ENCODE results near the gene SNX9.

Gene SNX9

DNA sequence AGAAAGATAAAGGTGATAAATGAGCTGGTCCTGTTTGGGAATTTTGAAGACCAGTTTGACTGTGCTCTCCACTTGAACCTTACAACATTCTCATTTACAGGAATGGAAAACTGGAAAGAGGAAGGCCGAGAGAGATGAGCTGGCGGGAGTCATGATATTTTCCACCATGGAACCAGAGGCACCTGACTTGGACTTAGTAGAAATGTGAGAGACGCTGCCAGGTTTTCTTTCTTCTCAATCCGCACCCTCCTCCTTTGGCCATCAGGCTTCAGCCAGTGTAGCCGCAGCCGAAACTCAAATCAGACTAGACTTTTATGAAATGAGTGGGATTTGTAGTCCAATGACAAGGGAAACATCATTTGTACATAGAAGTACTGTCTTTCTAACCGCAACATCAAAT lies 104.0 kb downstream of the SNX9 start:
- no peak overlapping the region for H3K4me2 ChIP-seq (ENCODE audit: low read length)
- no peak overlapping the region for H2BK5ac ChIP-seq (ENCODE audit: low read depth, low read length, poor library complexity)
- H4K91ac ChIP-seq (ENCODE audit: low read depth, low read length) = no peak overlapping the region
- no peak overlapping the region for H2AK5ac ChIP-seq (ENCODE audit: low read length)
- WGBS (ENCODE audit: extremely low coverage, insufficient coverage, insufficient read length) = no CpG with 5 or more reads among the region's 7 CpGs
- H3K14ac ChIP-seq (ENCODE audit: low read length) = no peak overlapping the region
- no peaks in the 10 kb centered on the region for H3K27me3 ChIP-seq (ENCODE audit: insufficient read depth, low read length)
- H2BK12ac ChIP-seq (ENCODE audit: low read length) = no peak overlapping the region
- no peak overlapping the region for H3K4me3 ChIP-seq (ENCODE audit: low read depth, low read length)
- H4K12ac ChIP-seq (ENCODE audit: low read depth, low read length) = no peak overlapping the region
- H3K9ac ChIP-seq (ENCODE audit: low read length) = no peak overlapping the region
- no peaks in the 10 kb centered on the region for H3K79me2 ChIP-seq (ENCODE audit: control insufficient read depth, insufficient read depth, low read length, poor library complexity)
- H4K8ac ChIP-seq (ENCODE audit: low read depth, low read length) = no peak overlapping the region
- no peak overlapping the region for H3K18ac ChIP-seq (ENCODE audit: low read length)
- no peak overlapping the region for H3K27ac ChIP-seq (ENCODE audit: low read depth, low read length)
- H3K4ac ChIP-seq (ENCODE audit: low read depth, low read length) = no peak overlapping the region
- H3K23ac ChIP-seq (ENCODE audit: low read length) = no peak overlapping the region
- no peak for DNase-seq
- H3K9me3 ChIP-seq (ENCODE audit: insufficient read depth, low read depth, low read length) = no peaks in the 10 kb centered on the region
- no peaks in the 10 kb centered on the region for H3K79me1 ChIP-seq (ENCODE audit: low read length)
- no peak overlapping the region for H2BK120ac ChIP-seq (ENCODE audit: insufficient read depth, low read length, poor library complexity)
- peaks cover 11 to 33% of the 10 kb centered on the region in 2 experiments for H3K36me3 ChIP-seq (ENCODE audit: control insufficient read depth in 1 of 2, insufficient read depth in 2 of 2, low read length in 2 of 2)
- no peak overlapping the region for H2AFZ ChIP-seq (ENCODE audit: insufficient read depth, low read length, poor library complexity)
- H3K4me1 ChIP-seq (ENCODE audit: control insufficient read depth in 1 of 2, insufficient read depth in 2 of 2, low read length in 2 of 2) = no peaks in the 10 kb centered on the region

DNA sequence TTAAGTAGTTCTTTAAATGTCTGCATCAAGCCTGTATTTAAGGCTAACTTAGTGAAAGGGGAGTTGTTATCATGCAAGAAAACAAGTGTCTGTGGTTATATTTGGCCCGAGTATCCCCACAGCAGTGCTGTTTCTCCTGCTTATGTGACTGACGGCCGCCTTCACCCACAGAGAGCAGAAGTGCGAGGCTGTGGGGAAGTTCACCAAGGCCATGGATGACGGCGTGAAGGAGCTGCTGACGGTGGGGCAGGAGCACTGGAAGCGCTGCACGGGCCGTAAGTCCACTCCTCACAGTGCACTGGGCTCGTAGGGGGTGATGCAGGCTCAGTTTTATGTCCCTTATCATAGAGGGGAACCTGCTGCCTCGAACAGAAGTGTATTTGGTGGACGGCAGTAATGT lies 105.4 kb downstream of the SNX9 start:
- Histone ChIP-seq H3K14ac (ENCODE audit: low read length) (no peak overlapping the region), H3K4ac (ENCODE audit: low read depth, low read length) (no peak overlapping the region), H4K8ac (ENCODE audit: low read depth, low read length) (no peak overlapping the region), H4K12ac (ENCODE audit: low read depth, low read length) (no peak overlapping the region), H3K79me2 (ENCODE audit: control insufficient read depth, insufficient read depth, low read length, poor library complexity) (no peaks in the 10 kb centered on the region), H3K27me3 (ENCODE audit: insufficient read depth, low read length) (no peaks in the 10 kb centered on the region), H3K9me3 (ENCODE audit: insufficient read depth, low read depth, low read length) (no peaks in the 10 kb centered on the region), H4K91ac (ENCODE audit: low read depth, low read length) (no peak overlapping the region), H2AFZ (ENCODE audit: insufficient read depth, low read length, poor library complexity) (no peak overlapping the region), H2BK120ac (ENCODE audit: insufficient read depth, low read length, poor library complexity) (no peak overlapping the region), H3K18ac (ENCODE audit: low read length) (no peak overlapping the region), H2BK12ac (ENCODE audit: low read length) (no peak overlapping the region), H3K4me3 (ENCODE audit: low read depth, low read length) (no peak overlapping the region), H3K23ac (ENCODE audit: low read length) (no peak overlapping the region), H2AK5ac (ENCODE audit: low read length) (no peak overlapping the region), H3K36me3 (ENCODE audit: control insufficient read depth in 1 of 2, insufficient read depth in 2 of 2, low read length in 2 of 2) (peaks cover 20 to 42% of the 10 kb centered on the region in 2 experiments), H2BK5ac (ENCODE audit: low read depth, low read length, poor library complexity) (no peak overlapping the region), H3K79me1 (ENCODE audit: low read length) (no peaks in the 10 kb centered on the region), H3K27ac (ENCODE audit: low read depth, low read length) (no peak overlapping the region), H3K4me2 (ENCODE audit: low read length) (no peak overlapping the region), H3K4me1 (ENCODE audit: control insufficient read depth in 1 of 2, insufficient read depth in 2 of 2, low read length in 2 of 2) (no peaks in the 10 kb centered on the region), H3K9ac (ENCODE audit: low read length) (no peak overlapping the region)
- no peak for DNase-seq
- WGBS (ENCODE audit: extremely low coverage, insufficient coverage, insufficient read length) = no CpG with 5 or more reads among the region's 13 CpGs

DNA sequence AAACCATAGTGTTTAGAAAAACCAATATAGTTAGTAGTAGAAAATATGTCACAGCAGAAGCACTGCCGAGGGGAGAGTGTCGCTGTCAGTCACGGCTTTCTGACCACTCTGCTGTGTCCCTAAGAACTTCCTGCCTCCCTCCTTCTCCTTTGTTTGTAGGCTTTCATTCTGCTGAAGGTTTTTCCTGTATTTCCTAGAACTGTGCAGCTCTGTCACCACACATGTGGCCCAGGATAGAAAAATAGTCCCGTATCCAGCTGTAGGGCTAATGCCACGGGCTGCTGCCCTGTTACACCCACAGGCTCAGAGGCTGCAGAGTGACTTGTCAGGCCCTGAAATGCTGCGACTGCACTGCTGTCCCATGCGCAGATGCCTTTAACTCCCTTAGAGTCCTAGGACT lies 106.0 kb downstream of the SNX9 start:
- Histone ChIP-seq H3K4me1 (ENCODE audit: control insufficient read depth in 1 of 2, insufficient read depth in 2 of 2, low read length in 2 of 2) (no peaks in the 10 kb centered on the region), H3K79me2 (ENCODE audit: control insufficient read depth, insufficient read depth, low read length, poor library complexity) (no peaks in the 10 kb centered on the region), H4K8ac (ENCODE audit: low read depth, low read length) (no peak overlapping the region), H2BK120ac (ENCODE audit: insufficient read depth, low read length, poor library complexity) (no peak overlapping the region), H3K14ac (ENCODE audit: low read length) (no peak overlapping the region), H3K9ac (ENCODE audit: low read length) (no peak overlapping the region), H3K4ac (ENCODE audit: low read depth, low read length) (no peak overlapping the region), H3K23ac (ENCODE audit: low read length) (no peak overlapping the region), H3K27ac (ENCODE audit: low read depth, low read length) (no peak overlapping the region), H3K27me3 (ENCODE audit: insufficient read depth, low read length) (no peaks in the 10 kb centered on the region), H2BK12ac (ENCODE audit: low read length) (no peak overlapping the region), H3K18ac (ENCODE audit: low read length) (no peak overlapping the region), H3K79me1 (ENCODE audit: low read length) (no peaks in the 10 kb centered on the region), H3K36me3 (ENCODE audit: control insufficient read depth in 1 of 2, insufficient read depth in 2 of 2, low read length in 2 of 2) (peaks cover 22 to 43% of the 10 kb centered on the region in 2 experiments), H2AK5ac (ENCODE audit: low read length) (no peak overlapping the region), H2BK5ac (ENCODE audit: low read depth, low read length, poor library complexity) (no peak overlapping the region), H3K4me2 (ENCODE audit: low read length) (no peak overlapping the region), H3K4me3 (ENCODE audit: low read depth, low read length) (no peak overlapping the region), H3K9me3 (ENCODE audit: insufficient read depth, low read depth, low read length) (no peaks in the 10 kb centered on the region), H2AFZ (ENCODE audit: insufficient read depth, low read length, poor library complexity) (no peak overlapping the region), H4K12ac (ENCODE audit: low read depth, low read length) (no peak overlapping the region), H4K91ac (ENCODE audit: low read depth, low read length) (no peak overlapping the region)
- WGBS (ENCODE audit: extremely low coverage, insufficient coverage, insufficient read length) = no CpG with 5 or more reads among the region's 7 CpGs
- no peak for DNase-seq

DNA sequence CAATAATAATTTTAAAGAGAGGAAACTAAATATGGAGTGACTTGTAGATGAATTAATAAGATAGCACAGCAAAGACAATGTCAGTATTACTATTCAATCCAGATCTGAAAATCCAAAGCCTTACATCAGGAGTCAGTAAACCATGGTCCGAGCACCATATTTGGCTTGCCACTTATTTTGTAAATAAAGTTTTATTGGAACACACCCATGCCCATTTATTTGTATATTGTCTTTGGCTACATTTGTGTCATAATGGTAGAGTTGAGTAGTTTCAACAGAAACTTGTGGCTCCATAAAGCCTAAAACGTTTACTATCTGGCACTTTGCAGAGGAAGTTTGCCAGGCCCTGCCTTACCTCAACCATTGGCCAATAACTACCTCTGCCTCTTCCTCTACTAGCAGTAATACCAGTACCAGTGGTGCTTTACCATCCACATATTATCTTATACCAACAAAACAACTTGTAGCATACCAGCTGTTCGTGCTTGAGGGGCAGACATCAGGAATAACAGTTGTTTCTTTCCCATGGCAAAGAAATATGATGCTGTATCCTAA lies 106.8 kb downstream of the SNX9 start:
- no peaks in the 10 kb centered on the region for H3K9me3 ChIP-seq (ENCODE audit: insufficient read depth, low read depth, low read length)
- H3K9ac ChIP-seq (ENCODE audit: low read length) = no peak overlapping the region
- no peaks in the 10 kb centered on the region for H3K27me3 ChIP-seq (ENCODE audit: insufficient read depth, low read length)
- H3K36me3 ChIP-seq (ENCODE audit: control insufficient read depth in 1 of 2, insufficient read depth in 2 of 2, low read length in 2 of 2) = peaks cover 22 to 45% of the 10 kb centered on the region in 2 experiments
- H3K4me1 ChIP-seq (ENCODE audit: control insufficient read depth in 1 of 2, insufficient read depth in 2 of 2, low read length in 2 of 2) = no peaks in the 10 kb centered on the region
- no peak overlapping the region for H2BK120ac ChIP-seq (ENCODE audit: insufficient read depth, low read length, poor library complexity)
- H2BK12ac ChIP-seq (ENCODE audit: low read length) = no peak overlapping the region
- no peaks in the 10 kb centered on the region for H3K79me2 ChIP-seq (ENCODE audit: control insufficient read depth, insufficient read depth, low read length, poor library complexity)
- no peak for DNase-seq
- no peak overlapping the region for H3K4me3 ChIP-seq (ENCODE audit: low read depth, low read length)
- H2BK5ac ChIP-seq (ENCODE audit: low read depth, low read length, poor library complexity) = no peak overlapping the region
- H3K4ac ChIP-seq (ENCODE audit: low read depth, low read length) = no peak overlapping the region
- H4K91ac ChIP-seq (ENCODE audit: low read depth, low read length) = no peak overlapping the region
- H3K14ac ChIP-seq (ENCODE audit: low read length) = no peak overlapping the region
- H3K4me2 ChIP-seq (ENCODE audit: low read length) = no peak overlapping the region
- H4K12ac ChIP-seq (ENCODE audit: low read depth, low read length) = no peak overlapping the region
- no peaks in the 10 kb centered on the region for H3K79me1 ChIP-seq (ENCODE audit: low read length)
- no peak overlapping the region for H3K18ac ChIP-seq (ENCODE audit: low read length)
- no peak overlapping the region for H2AK5ac ChIP-seq (ENCODE audit: low read length)
- H3K23ac ChIP-seq (ENCODE audit: low read length) = no peak overlapping the region
- WGBS (ENCODE audit: extremely low coverage, insufficient coverage, insufficient read length) = no CpG with 5 or more reads among the region's 3 CpGs
- H4K8ac ChIP-seq (ENCODE audit: low read depth, low read length) = no peak overlapping the region
- H2AFZ ChIP-seq (ENCODE audit: insufficient read depth, low read length, poor library complexity) = no peak overlapping the region
- no peak overlapping the region for H3K27ac ChIP-seq (ENCODE audit: low read depth, low read length)

All from trophoblast cell (in vitro differentiated cells and primary cell).